Colonic mucosa (tissue), 4 donors: ENCODE measurements around the gene STARD13. TPM values are rescaled to one million over a fixed set of nuclear protein-coding genes. Genes with fewer than 3 reads are reported as not detected.

ENCODE experiments used
- DNase-seq: peaks from one replicate; pipeline ENCODE4 v3.0.0-alpha.2; 2020
- H3K27ac ChIP-seq: fragments of 200-600 bp; one replicate; pipeline ENCODE4 v1.8.0; 2021
- H3K27me3 ChIP-seq: fragments of 200-600 bp; one replicate; pipeline ENCODE4 v1.8.0; 2021
- H3K36me3 ChIP-seq: fragments of 200-600 bp; one replicate; pipeline ENCODE4 v1.8.0; 2021
- H3K4me1 ChIP-seq: fragments of 200-600 bp; one replicate; pipeline ENCODE4 v1.8.0; 2021; ENCODE audit warnings: mild to moderate bottlenecking
- H3K4me3 ChIP-seq: fragments of 200-600 bp; one replicate; pipeline ENCODE4 v1.8.0; 2021
- H3K9ac ChIP-seq, 2 donors: one replicate each; pipeline ENCODE4 v1.7.0; 2013; ENCODE audit warnings: control low read depth in 2 of 2, low read depth in 2 of 2, low read length in 2 of 2
- H3K9me3 ChIP-seq: fragments of 200-600 bp; one replicate; pipeline ENCODE4 v1.8.0; 2021
- intact Hi-C: fragments of 100-400 bp; cut with DNase I; formaldehyde crosslinking; loops from one replicate; pipeline ENCODE4 v1.14.1; 2022
- total RNA-seq, 2 donors: library from RNA; stranded (reverse); fragmentation: NEBNext Ultra II Directional in 1 of 2; extraction: Animal tissue kit (Norgen Biotek cat#: 25700) in 1 of 2; gene quantifications; one replicate each; pipeline ENCODE4 v1.2.1, GENCODE V29; 2021
- TF ChIP-seq, protein P1 (sequence below): fragments of 200-600 bp; IDR thresholded peaks from one replicate; pipeline ENCODE4 v1.8.0; 2022; ENCODE audit warnings: antibody characterized with exemption, mild to moderate bottlenecking
- donor health status: healthy.
- donor health status: DM: no; HTN: no; CAD: no.
- donor health status: DM: no; HTN: no; CAD: no.

STARD13 gene
- total RNA-seq, 2 donors from 2014 or later: 21.3 to 30.2 TPM

DNA sequence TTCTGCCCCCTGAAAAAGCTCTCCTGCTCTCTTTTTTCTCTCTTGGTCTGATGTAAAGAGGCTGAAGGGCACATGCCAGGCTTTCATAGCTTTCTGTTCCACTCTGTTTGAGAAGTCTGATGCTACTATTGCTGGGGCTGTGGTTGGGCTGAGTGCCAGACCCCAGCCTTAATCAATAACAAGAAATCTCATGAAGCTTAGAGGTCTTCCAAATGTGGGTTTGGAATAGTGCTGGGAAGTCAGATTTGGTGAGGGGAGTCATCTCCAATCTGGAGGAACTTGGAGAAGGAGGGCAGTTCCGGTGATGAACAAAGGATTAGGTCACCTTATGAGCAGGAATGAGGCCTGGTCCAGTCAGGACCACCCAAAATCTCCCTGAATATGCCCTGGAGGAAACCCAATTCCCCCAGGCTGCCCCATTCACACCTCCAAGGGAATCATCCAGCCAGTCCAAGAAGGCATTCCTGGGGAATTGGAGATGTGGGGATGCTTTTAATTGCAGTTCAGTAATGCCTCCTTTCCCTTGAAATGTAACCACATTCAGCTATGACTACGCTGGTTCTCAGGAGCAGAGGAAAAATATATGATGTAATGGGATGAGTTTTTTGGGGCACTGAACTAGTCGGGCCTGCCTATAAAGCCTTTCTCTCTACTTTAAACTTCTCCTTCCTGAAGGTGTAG, 102.0 kb downstream of the STARD13 start:
- H3K4me1 ChIP-seq: no peaks in the 10 kb centered on the region
- H3K36me3 ChIP-seq: no peaks in the 10 kb centered on the region
- no peak overlapping the region for H3K4me3 ChIP-seq
- no peak overlapping the region for H3K27ac ChIP-seq
- TF ChIP-seq, protein P1, sequence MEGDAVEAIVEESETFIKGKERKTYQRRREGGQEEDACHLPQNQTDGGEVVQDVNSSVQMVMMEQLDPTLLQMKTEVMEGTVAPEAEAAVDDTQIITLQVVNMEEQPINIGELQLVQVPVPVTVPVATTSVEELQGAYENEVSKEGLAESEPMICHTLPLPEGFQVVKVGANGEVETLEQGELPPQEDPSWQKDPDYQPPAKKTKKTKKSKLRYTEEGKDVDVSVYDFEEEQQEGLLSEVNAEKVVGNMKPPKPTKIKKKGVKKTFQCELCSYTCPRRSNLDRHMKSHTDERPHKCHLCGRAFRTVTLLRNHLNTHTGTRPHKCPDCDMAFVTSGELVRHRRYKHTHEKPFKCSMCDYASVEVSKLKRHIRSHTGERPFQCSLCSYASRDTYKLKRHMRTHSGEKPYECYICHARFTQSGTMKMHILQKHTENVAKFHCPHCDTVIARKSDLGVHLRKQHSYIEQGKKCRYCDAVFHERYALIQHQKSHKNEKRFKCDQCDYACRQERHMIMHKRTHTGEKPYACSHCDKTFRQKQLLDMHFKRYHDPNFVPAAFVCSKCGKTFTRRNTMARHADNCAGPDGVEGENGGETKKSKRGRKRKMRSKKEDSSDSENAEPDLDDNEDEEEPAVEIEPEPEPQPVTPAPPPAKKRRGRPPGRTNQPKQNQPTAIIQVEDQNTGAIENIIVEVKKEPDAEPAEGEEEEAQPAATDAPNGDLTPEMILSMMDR: no peak
- no peaks in the 10 kb centered on the region for H3K9me3 ChIP-seq
- DNase-seq: no peak
- no peaks in the 10 kb centered on the region for H3K27me3 ChIP-seq
- no peak overlapping the region for H3K9ac ChIP-seq
- intact Hi-C loops: no loop called here

DNA sequence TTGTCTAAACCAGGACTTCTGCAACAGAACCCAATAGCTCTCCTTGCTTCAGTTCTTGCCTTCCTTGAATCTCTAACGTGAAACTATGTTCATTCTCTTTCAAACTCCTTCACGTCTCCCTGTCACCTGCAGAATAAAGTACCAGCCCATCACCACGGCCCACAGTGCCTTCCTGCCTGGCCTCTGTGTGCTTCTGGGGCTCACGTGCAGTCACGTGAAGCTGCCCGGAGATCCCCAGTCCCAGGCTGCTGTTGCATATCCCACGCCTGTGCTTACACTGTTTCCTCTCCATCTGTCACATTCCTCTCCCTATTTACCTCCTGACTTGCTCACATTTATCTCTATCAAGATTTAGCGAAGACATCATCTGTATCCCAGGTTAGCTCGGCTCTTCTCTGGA, 102.8 kb downstream of the STARD13 start:
- H3K9ac ChIP-seq: no peak overlapping the region
- intact Hi-C loops: no loop called here
- DNase-seq: no peak
- TF ChIP-seq, protein P1: no peak
- H3K4me3 ChIP-seq: no peak overlapping the region
- H3K27me3 ChIP-seq: no peaks in the 10 kb centered on the region
- no peaks in the 10 kb centered on the region for H3K4me1 ChIP-seq
- no peaks in the 10 kb centered on the region for H3K9me3 ChIP-seq
- H3K36me3 ChIP-seq: no peaks in the 10 kb centered on the region
- H3K27ac ChIP-seq: no peak overlapping the region

- H3K9ac ChIP-seq: no peak overlapping the region
- no peaks in the 10 kb centered on the region for H3K27me3 ChIP-seq
- no peak overlapping the region for H3K27ac ChIP-seq
- no peak overlapping the region for H3K4me3 ChIP-seq
- no peaks in the 10 kb centered on the region for H3K36me3 ChIP-seq
- H3K4me1 ChIP-seq: no peaks in the 10 kb centered on the region
- intact Hi-C loops: no loop called here
- H3K9me3 ChIP-seq: no peaks in the 10 kb centered on the region
- DNase-seq: no peak
- TF ChIP-seq, protein P1: no peak
Measured at GRCh38 chr13:33181264-33181663, 104.3 kb downstream of the STARD13 start.

- H3K4me1 ChIP-seq: no peaks in the 10 kb centered on the region
- H3K36me3 ChIP-seq: no peaks in the 10 kb centered on the region
- no peak overlapping the region for H3K9ac ChIP-seq
- H3K27ac ChIP-seq: no peak overlapping the region
- no peak overlapping the region for H3K4me3 ChIP-seq
- H3K27me3 ChIP-seq: no peaks in the 10 kb centered on the region
- no peak for DNase-seq
- intact Hi-C loops: no loop called here
- H3K9me3 ChIP-seq: no peaks in the 10 kb centered on the region
- TF ChIP-seq, protein P1: no peak
Measured at GRCh38 chr13:33180122-33180804, 105.3 kb downstream of the STARD13 start.

DNA sequence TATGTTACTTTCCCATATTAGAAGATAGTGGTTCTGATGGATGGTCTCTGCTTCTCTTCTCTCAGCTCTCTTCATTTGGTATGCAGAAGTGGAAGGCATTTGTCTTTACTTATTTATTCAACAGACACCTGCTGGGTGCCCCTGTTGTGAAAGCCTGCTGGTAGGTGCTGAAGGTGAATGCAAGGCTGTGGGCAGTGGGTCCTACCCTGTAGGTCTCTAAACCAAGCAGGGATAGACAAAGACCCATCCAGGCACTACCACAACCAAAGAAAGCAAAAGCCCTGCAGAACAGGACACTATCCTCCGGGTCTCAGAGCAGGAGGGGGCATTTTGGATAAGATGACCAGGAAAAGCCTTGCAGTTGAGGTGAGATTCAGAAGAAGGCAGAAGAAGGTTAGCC, 106.1 kb downstream of the STARD13 start:
- no peaks in the 10 kb centered on the region for H3K27me3 ChIP-seq
- no peaks in the 10 kb centered on the region for H3K36me3 ChIP-seq
- intact Hi-C loops: no loop called here
- no peaks in the 10 kb centered on the region for H3K4me1 ChIP-seq
- no peak overlapping the region for H3K9ac ChIP-seq
- H3K27ac ChIP-seq: no peak overlapping the region
- TF ChIP-seq, protein P1: no peak
- H3K9me3 ChIP-seq: no peaks in the 10 kb centered on the region
- H3K4me3 ChIP-seq: no peak overlapping the region
- DNase-seq: no peak
